Mononuclear cell (primary cell): Measurements from ENCODE around the gene COG4. TPM values are rescaled to one million over a fixed set of nuclear protein-coding genes. Genes with fewer than 3 reads are reported as not detected.
A peak's percentile ranks its signal among the peaks of the same experiment; 100 is the strongest.
"Not testable (repeated sequence)": the region's sequence is repeated elsewhere in the genome, so short reads cannot be mapped to it uniquely, and the experiment has no call there.

Experiments used
- H3K27me3 ChIP-seq: 2 replicates; pipeline ENCODE4 v1.6.0; 2011; ENCODE audit warnings: low read length, control low read depth; ENCODE audit not compliant: insufficient read depth
- H3K4me1 ChIP-seq: 2 replicates; pipeline ENCODE4 v1.5.1; 2011; ENCODE audit warnings: mild to moderate bottlenecking, low read length, control low read depth; ENCODE audit not compliant: insufficient read depth
- H3K4me3 ChIP-seq: 2 replicates; pipeline ENCODE4 v1.5.1; 2011; ENCODE audit warnings: mild to moderate bottlenecking, low read length, moderate library complexity
- H3K9me3 ChIP-seq: 2 replicates; pipeline ENCODE4 v1.5.1; 2011; ENCODE audit warnings: low read depth, mild to moderate bottlenecking, control low read depth, low read length
- total RNA-seq: library from RNA; depleted of rRNA; stranded (reverse); fragments of >200 nt; gene quantifications from one replicate; pipeline ENCODE4 v1.2.3, GENCODE V29; 2012

The COG4 gene
- total RNA-seq, 1 donor: 19.2 TPM

DNA sequence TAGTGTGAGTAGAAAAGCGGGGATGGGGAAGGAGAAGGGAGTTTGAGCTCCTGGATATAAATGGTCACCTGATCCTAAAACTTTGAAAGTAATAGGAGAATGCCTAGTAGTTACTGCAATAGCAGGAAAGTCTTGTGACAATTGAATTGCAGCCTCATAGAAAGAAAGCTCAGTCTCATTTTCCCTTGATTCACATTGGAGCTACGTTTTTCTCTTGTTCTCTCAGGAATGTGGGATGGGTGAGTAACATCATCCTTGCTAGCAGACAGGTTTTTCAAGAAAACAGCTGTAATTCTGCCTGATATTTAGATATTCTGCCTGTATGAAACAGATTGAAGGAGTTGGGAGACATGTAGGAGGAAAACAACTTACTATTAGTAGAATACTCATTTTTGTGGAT lies 25.6 kb upstream of the COG4 start:
- H3K9me3 ChIP-seq: no peaks in the 10 kb centered on the region

DNA sequence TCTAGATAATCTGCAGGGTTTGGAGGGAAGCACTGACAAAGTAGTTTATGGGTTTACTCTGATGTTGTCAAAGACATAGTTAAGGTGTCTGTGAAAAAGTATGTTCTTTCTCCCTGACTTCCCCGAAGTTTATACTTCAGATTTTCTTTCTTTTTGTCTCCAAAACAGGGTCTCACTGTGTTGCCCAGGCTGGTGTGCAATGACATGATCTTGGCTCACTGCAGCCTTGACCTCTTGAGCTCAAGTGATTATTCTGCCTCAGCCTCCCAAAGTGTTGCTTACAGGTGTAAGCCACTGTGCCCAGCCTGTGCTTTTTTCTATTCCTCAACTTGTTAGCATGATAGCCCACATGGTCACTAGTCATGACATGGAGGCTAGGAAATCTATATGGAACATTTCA lies 21.2 kb upstream of the COG4 start:
- no peak overlapping the region for H3K4me3 ChIP-seq

More for the DNA sequence above, 25.6 kb upstream of the COG4 start:
- Histone ChIP-seq H3K27me3 (no peaks in the 10 kb centered on the region), H3K4me3 (no peak overlapping the region), H3K4me1 (no peaks in the 10 kb centered on the region)

DNA sequence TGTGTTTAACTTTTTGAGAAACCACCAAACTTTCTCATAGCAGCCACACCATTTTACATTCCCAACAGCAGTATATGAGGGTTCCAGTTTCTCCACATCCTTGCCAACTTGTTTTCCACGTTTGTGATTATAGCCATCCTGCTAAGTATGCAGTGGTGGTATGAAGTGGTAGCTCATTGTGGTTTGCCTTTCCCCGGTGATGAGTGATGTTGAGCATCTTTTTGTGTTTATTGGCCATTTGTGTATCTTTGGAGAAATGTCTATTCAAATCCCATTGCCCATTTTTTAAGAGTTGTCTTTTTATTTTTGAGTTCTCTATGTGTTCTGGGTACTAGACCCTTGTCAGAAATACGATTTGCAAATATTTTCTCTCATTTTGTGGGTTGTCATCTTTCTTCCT lies 17.6 kb upstream of the COG4 start:
- no peaks in the 10 kb centered on the region for H3K27me3 ChIP-seq
- no peak overlapping the region for H3K4me3 ChIP-seq
- no peaks in the 10 kb centered on the region for H3K4me1 ChIP-seq

More for the DNA sequence above, 21.2 kb upstream of the COG4 start:
- H3K9me3 ChIP-seq: no peaks in the 10 kb centered on the region
- H3K4me1 ChIP-seq: no peaks in the 10 kb centered on the region
- H3K27me3 ChIP-seq: no peaks in the 10 kb centered on the region

DNA sequence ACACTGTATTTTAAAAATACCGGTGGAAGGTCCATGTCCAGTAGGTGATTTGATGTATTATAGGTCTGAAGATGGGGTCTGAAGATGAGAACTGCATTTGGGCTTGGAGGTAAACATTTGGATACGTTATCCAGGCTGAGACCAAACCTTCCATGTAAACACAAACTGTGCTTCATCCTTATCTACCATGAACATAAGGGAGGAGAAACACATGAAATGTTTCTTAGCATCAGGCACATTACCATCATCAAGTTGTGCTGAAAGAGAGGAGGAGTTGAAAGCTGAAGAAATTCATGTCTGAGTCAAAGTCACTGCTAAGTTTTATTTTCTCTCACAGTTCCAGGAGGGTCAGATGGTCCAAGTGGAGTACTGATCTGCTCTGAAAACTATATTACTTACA lies 11.6 kb upstream of the COG4 start:
- Histone ChIP-seq H3K4me1 (no peaks in the 10 kb centered on the region), H3K4me3 (no peak overlapping the region), H3K9me3 (no peaks in the 10 kb centered on the region), H3K27me3 (no peaks in the 10 kb centered on the region)

More for the DNA sequence above, 17.6 kb upstream of the COG4 start:
- H3K9me3 ChIP-seq: no peaks in the 10 kb centered on the region

GRCh38 chr16:70529954-70530353 lies 6.6 kb upstream of the COG4 start:
- H3K4me3 ChIP-seq, H3K27me3 ChIP-seq, H3K9me3 ChIP-seq: not testable (repeated sequence)
- peaks cover 23% of the 10 kb centered on the region for H3K4me1 ChIP-seq

DNA sequence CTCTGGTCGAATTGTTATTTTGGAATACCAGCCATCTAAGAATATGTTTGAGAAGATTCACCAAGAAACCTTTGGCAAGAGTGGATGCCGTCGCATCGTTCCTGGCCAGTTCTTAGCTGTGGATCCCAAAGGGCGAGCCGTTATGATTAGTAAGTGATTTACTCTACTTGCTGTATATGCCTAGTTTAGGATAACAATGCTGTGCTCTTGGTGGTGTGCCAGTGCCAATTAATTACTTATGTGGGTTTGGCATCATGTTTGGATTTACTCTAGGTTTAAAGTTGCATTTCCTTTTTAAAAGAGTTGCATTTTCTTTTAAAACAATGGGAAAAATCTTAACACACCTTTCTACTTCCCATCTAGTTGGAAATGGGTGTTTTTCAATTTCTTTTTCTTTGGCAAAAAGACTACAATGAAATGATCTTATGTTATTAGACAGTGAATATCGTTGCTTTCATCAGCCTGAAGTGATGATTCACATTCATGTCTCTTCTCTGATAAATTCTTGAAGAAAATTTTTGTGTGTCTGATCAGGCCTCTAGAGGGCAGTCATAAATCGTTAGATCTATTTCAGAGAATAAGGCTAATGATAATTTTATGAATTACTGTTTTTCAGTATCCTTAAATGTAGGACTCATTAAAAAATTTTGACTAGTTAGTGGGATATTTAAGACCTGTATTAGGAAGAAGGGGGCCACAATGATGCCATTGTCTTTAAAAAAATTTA lies 5.9 kb upstream of the COG4 start:
- no peak overlapping the region for H3K4me3 ChIP-seq

DNA sequence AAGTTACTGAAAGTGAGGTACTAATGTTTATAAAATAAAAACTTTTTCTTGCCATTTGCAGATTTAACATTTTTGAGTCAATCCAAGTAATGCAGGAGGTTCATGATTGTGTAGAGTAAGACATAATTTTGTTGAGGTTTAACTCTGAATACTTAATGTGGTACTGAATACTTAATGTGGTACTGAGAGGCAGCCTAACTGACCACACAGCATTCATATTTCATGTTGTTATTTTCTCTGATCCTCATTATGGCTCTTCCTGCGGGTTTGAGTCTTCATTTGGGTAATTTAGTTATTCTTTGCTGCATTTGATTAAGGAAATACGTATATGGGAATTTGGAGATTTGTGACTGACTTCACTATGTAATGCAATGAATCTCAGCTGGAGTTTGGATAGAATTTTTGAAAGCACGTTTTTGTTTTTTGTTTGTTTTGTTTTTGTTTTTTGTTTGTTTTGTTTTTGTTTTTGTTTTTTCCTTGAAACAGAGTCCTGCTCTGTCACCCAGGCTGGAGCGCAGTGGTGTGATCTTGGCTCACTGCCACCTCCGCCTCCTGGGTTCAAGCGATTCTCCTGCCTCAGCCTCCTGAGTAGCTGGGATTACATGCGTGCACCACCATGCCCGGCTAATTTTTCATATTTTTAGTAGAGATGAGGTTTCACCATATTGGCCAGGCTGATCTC lies 4.1 kb upstream of the COG4 start:
- Histone ChIP-seq H3K4me3 (no peak overlapping the region), H3K27me3 (no peaks in the 10 kb centered on the region), H3K9me3 (no peaks in the 10 kb centered on the region), H3K4me1 (peaks cover 33% of the 10 kb centered on the region)

More for the DNA sequence above, 5.9 kb upstream of the COG4 start:
- Histone ChIP-seq H3K9me3 (no peaks in the 10 kb centered on the region), H3K4me1 (peaks cover 27% of the 10 kb centered on the region), H3K27me3 (no peaks in the 10 kb centered on the region)

DNA sequence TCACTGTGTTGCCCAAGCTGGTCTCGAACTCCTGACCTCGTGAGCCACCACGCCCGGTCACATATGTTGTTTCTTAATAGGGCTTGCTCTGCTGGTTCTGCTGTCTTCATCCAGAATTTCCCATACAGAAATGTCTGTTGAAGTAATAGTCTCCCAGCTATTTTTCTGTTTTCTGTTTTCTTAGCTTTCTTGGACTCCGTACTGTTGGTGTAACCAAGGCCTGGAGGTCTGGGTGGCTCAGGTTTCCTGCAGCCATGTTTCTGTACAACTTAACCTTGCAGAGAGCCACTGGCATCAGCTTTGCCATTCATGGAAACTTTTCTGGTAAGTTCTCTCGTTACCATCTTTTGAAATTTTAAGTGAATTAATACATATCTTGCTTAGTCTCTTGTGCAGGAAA lies 3.0 kb upstream of the COG4 start:
- Histone ChIP-seq H3K9me3 (no peaks in the 10 kb centered on the region), H3K4me1 (peaks cover 41% of the 10 kb centered on the region), H3K27me3 (no peaks in the 10 kb centered on the region), H3K4me3 (no peak overlapping the region)

GRCh38 chr16:70524399-70524825 lies 1.1 kb upstream of the COG4 start:
- H3K4me1 ChIP-seq: peaks cover 56% of the 10 kb centered on the region
- not testable (repeated sequence) for H3K27me3 ChIP-seq, H3K9me3 ChIP-seq
- H3K4me3 ChIP-seq: peak overlapping the region; percentile 97

GRCh38 chr16:70523743-70524398 lies 517 bp upstream of the COG4 start, which contains the start of gene SF3B3:
SF3B3 (plus strand) TSS chr16:70523816; CDS start chr16:70526657, 2,841 bp downstream.
- Histone ChIP-seq H3K9me3 (no peaks in the 10 kb centered on the region), H3K4me3 (peak within 1 kb of the TSS; percentile 97), H3K27me3 (no peaks in the 10 kb centered on the region), H3K4me1 (peaks cover 53% of the 10 kb centered on the region)

- H3K27me3 ChIP-seq: no peaks in the 10 kb centered on the region
- H3K4me1 ChIP-seq: peaks cover 52% of the 10 kb centered on the region
- no peaks in the 10 kb centered on the region for H3K9me3 ChIP-seq
- H3K4me3 ChIP-seq: peak overlapping the region; percentile 97
Observed at GRCh38 chr16:70522216-70523075, 908 bp downstream of the COG4 start.

GRCh38 chr16:70520612-70521297 lies 2.6 kb downstream of the COG4 start:
- Histone ChIP-seq H3K4me3 (no peak overlapping the region), H3K4me1 (peaks cover 41% of the 10 kb centered on the region), H3K27me3 (no peaks in the 10 kb centered on the region), H3K9me3 (no peaks in the 10 kb centered on the region)

DNA sequence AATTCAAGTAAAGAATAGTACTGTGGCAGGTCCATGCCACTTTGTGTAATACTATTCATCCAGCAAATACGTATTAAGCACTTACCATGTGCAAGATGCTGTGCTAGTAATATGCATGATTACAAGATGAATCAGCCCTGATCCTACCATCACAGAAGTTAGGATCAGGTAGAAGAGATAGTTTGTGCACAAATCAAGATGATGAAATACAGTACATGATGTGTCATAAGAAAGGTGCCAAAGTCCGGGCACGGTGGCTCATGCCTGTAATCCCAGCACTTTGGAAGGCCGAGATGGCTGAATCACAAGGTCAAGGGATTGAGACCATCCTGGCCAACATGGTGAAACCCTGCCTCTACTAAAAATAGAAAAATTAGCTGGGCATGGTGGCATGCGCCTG lies 10.9 kb downstream of the COG4 start:
- peaks cover 4% of the 10 kb centered on the region for H3K4me1 ChIP-seq
- no peaks in the 10 kb centered on the region for H3K9me3 ChIP-seq
- H3K27me3 ChIP-seq: no peaks in the 10 kb centered on the region
- H3K4me3 ChIP-seq: no peak overlapping the region

DNA sequence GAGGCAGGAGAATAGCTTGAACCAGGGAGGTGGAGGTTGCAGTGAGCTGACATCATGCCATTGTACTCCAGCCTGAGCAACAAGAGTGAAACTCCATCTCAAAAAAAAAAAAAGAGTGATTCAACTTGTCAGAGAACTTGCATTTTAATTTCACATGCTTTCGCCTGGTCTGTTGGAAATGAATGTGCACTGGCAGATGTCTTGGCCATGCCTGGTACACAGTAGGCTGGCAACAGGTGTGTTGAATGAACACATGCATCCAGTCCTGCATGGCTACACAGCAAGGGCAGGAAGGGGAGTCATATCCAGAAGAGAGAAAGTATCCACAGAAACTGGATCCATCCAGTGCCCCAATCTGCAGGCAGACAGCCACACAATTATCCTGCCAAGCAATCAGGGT lies 11.5 kb downstream of the COG4 start:
- Histone ChIP-seq H3K9me3 (no peaks in the 10 kb centered on the region), H3K4me3 (no peak overlapping the region), H3K4me1 (peaks cover 4% of the 10 kb centered on the region), H3K27me3 (no peaks in the 10 kb centered on the region)
